ENCODE results near the gene CLCNKA.

CLCNKA gene

GRCh38 chr1:16063921-16064320 is 42.1 kb downstream of the CLCNKA start:
- DNase-seq = no peak
- peaks cover 55 to 57% of the 10 kb centered on the region in 2 donors for H3K27me3 Mint-ChIP-seq
- no peak for ATAC-seq (replicated peaks)
- no peaks in the 10 kb centered on the region for H3K9me3 Mint-ChIP-seq
- no peak overlapping the region for H3K4me3 Mint-ChIP-seq
- no peaks in the 10 kb centered on the region for H3K36me3 Mint-ChIP-seq
- peaks cover 0 to 9% of the 10 kb centered on the region in 2 donors for H3K4me1 Mint-ChIP-seq
- H3K27ac Mint-ChIP-seq = no peak overlapping the region

GRCh38 chr1:16064536-16065268 is 42.9 kb downstream of the CLCNKA start:
- no peak for DNase-seq
- Mint-ChIP-seq H3K27me3 (peaks cover 57 to 60% of the 10 kb centered on the region in 2 donors), H3K4me1 (peaks cover 0 to 9% of the 10 kb centered on the region in 2 donors), H3K27ac (no peak overlapping the region), H3K4me3 (no peak overlapping the region), H3K36me3 (no peaks in the 10 kb centered on the region), H3K9me3 (no peaks in the 10 kb centered on the region)
- ATAC-seq (replicated peaks) = no peak

- Mint-ChIP-seq H3K9me3 (no peaks in the 10 kb centered on the region), H3K27ac (no peak overlapping the region), H3K4me3 (no peak overlapping the region), H3K36me3 (no peaks in the 10 kb centered on the region), H3K27me3 (peaks cover 55 to 60% of the 10 kb centered on the region in 2 donors), H3K4me1 (peaks cover 5 to 9% of the 10 kb centered on the region in 2 donors)
- ATAC-seq (replicated peaks) = no peak
- no peak for DNase-seq
Observed at GRCh38 chr1:16065269-16065576, 43.4 kb downstream of the CLCNKA start.

DNA sequence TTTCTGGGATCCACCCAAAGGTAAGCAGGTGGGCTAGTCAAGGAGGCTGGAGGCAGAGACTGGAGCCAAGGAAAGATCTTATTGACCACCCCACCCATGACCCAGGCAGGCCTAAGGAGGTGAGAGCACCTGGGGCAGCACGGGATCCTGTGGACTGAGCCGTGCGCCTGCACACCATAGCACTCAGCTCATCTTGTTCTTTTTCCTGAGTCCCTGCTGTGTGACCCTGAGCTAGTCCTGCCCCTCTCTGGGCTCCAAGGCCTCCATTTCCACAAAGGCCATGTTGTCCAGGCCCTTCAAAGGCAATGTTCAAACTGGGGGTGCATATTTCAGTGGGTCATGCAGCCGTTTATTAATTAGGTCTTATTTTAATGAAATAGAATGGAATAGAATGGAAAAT is 44.4 kb downstream of the CLCNKA start:
- Mint-ChIP-seq H3K4me1 (peaks cover 10 to 13% of the 10 kb centered on the region in 2 donors), H3K4me3 (no peak overlapping the region), H3K9me3 (no peaks in the 10 kb centered on the region), H3K27me3 (peaks cover 50 to 63% of the 10 kb centered on the region in 2 donors), H3K36me3 (no peaks in the 10 kb centered on the region), H3K27ac (no peak overlapping the region)
- DNase-seq (no peak), ATAC-seq (replicated peaks) (no peak)

DNA sequence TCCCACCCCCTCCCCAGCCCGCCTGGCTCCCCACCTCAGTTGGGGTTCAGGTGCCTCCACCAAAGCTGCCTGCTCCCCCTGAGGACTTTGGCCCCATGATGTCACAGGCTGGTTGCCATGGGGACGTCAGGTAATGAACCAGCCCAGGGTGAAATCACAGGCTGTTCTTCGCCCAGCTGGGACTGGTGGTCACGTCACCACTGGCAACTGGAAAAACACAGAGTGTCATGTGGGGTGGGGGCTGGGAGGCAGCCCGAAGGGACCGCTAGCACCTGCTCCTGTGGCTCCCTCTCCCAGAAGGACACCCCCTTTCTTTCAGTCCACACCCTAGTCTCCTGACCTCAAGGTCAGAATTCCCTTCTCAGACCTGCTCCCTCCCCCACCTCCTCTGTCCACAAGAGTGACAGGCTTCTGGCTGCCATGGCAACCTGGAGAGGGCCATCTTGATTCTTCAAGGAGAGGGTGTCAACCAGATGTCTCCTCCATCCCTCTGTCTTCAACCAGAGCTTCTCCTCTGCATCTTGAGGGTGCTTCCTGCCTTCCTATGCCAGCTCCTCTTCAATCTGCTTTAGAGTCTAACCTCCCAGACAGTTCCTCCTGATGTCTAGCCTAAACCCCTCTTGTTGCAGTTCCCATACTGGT is 45.4 kb downstream of the CLCNKA start:
- Mint-ChIP-seq H3K4me3 (no peak overlapping the region), H3K27ac (peak overlapping the region; percentile 39), H3K4me1 (peaks cover 13 to 19% of the 10 kb centered on the region in 2 donors), H3K9me3 (no peaks in the 10 kb centered on the region), H3K27me3 (peaks cover 57 to 69% of the 10 kb centered on the region in 2 donors), H3K36me3 (no peaks in the 10 kb centered on the region)
- DNase-seq (no peak), ATAC-seq (replicated peaks) (peak; percentile 16 to 25)

DNA sequence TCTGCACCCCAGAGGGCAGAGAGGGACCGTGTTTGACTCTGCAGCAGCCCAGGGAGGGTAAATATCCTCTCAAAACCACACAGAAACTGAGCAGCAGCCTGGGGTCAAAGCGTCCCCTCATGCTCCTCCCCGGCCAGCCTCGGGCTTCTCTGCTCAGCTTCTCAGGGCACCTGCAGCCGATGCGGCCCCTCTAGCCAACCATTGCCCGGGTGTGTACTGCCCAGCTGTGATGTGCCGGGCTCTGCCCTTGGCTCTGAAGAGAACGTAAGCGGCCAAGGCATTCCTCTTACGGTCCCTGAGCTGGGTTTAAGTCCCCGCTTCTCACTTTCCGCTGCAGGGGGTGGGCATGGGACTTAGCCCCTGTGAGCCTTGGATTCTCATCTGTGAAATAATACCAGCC is 46.1 kb downstream of the CLCNKA start:
- Mint-ChIP-seq H3K36me3 (no peaks in the 10 kb centered on the region), H3K4me1 (peaks cover 13 to 24% of the 10 kb centered on the region in 2 donors), H3K27ac (peak overlapping the region; percentile 39), H3K4me3 (no peak overlapping the region), H3K9me3 (no peaks in the 10 kb centered on the region), H3K27me3 (peaks cover 52 to 75% of the 10 kb centered on the region in 2 donors)
- DNase-seq = no peak
- ATAC-seq (replicated peaks) = no peak

DNA sequence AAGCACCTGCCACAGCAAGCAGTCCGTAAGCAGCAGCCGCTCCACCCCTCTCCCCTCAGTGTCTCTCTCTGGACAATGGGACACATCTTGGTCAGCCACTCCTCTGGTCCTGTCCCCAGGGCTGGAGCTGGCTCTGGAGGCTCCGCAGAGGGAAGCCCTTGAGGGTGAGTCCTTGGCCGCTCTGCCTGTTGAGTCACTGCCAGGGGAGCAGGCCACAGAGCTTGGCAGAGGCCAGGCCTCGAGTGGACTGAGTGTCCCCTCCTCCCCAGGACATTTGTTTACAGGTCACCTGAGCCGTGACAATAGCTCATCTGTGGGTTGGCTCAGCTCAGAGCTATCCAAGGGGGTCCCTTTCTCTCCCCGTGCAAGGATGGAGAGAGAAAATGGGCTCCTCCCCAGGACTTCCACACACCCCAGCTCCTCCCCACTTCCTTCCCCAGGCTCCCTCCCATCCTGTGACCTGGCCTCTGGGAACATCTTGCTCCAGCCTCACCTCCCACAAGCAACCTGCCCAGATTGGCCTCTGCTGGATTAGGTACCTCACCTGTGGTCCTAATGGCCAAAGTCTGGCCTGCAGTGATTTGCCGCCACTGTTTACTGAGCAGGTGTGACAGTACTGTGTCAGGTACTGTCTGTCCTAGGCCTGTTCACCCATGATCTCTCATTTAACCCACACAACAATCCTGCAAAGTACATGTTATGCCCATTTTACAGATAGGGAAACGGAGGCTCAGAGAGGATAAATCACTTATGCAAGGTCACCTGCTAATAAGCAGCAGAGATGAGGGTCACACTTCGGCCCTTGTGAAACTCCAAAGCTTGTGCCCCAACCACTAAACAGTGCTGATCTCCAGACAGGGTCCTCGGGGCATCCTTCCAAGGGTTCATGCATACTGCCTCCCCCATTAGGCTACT is 46.8 kb downstream of the CLCNKA start:
- DNase-seq (no peak), ATAC-seq (replicated peaks) (no peak)
- H3K27me3 Mint-ChIP-seq = peaks cover 52 to 71% of the 10 kb centered on the region in 2 donors
- H3K9me3 Mint-ChIP-seq = no peaks in the 10 kb centered on the region
- peaks cover 13 to 25% of the 10 kb centered on the region in 2 donors for H3K4me1 Mint-ChIP-seq
- no peaks in the 10 kb centered on the region for H3K36me3 Mint-ChIP-seq
- no peak overlapping the region for H3K4me3 Mint-ChIP-seq
- no peak overlapping the region for H3K27ac Mint-ChIP-seq

DNA sequence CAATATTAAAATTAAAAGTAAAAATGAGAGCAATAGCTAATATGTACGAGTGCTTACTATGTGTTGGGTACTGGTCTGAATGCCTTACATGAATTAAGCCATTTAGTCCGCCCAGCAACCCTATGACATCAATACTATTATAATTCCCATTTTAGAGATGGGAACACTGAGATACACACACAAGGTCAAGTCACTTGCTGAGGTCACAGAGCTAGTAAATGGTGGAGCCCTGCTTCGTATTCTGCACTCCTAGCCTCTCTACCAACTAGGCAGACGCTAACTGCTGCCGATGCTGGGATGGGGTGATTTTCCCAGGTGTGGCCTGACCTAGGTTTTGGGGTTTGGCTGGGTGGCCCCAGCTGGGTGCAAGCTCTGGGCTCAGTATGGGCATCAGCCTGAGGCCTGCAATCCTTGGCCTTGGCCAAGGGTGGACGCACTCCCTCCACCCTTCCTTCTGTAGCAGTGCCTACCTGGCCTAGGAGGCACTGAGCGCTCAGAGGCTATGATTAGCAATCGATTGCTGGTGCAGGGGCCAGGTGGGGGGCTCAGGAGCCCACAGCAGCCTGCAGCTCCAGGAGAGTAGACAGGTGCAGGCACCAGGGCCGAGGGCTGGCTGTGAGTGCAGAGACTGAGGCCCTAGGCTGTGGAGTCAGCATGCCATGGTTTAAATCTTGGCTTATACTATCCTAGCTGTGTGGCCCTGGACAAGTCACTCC is 49.0 kb downstream of the CLCNKA start:
- no peak for ATAC-seq (replicated peaks)
- Mint-ChIP-seq H3K36me3 (no peaks in the 10 kb centered on the region), H3K27me3 (peaks cover 40 to 67% of the 10 kb centered on the region in 2 donors), H3K4me1 (peaks cover 19 to 36% of the 10 kb centered on the region in 2 donors), H3K9me3 (no peaks in the 10 kb centered on the region), H3K27ac (no peak overlapping the region), H3K4me3 (no peak overlapping the region)
- DNase-seq = no peak

- no peaks in the 10 kb centered on the region for H3K9me3 Mint-ChIP-seq
- peaks cover 21 to 36% of the 10 kb centered on the region in 2 donors for H3K4me1 Mint-ChIP-seq
- no peaks in the 10 kb centered on the region for H3K36me3 Mint-ChIP-seq
- no peak for DNase-seq
- H3K4me3 Mint-ChIP-seq = no peak overlapping the region
- H3K27ac Mint-ChIP-seq = no peak overlapping the region
- no peak for ATAC-seq (replicated peaks)
- peaks cover 42 to 68% of the 10 kb centered on the region in 2 donors for H3K27me3 Mint-ChIP-seq
Observed at GRCh38 chr1:16071614-16072013, 49.8 kb downstream of the CLCNKA start.

- Mint-ChIP-seq H3K27ac (no peak overlapping the region), H3K27me3 (peaks cover 47 to 68% of the 10 kb centered on the region in 2 donors), H3K4me1 (peaks cover 21 to 36% of the 10 kb centered on the region in 2 donors), H3K4me3 (peak overlapping the region; percentile 60 to 81), H3K36me3 (no peaks in the 10 kb centered on the region), H3K9me3 (no peaks in the 10 kb centered on the region)
- DNase-seq (no peak), ATAC-seq (replicated peaks) (no peak)
Observed at GRCh38 chr1:16072095-16072494, 50.3 kb downstream of the CLCNKA start.

GRCh38 chr1:16072616-16073484 is 51.0 kb downstream of the CLCNKA start:
- Mint-ChIP-seq H3K27me3 (peaks cover 42 to 61% of the 10 kb centered on the region in 2 donors), H3K9me3 (no peaks in the 10 kb centered on the region), H3K27ac (no peak overlapping the region), H3K36me3 (no peaks in the 10 kb centered on the region), H3K4me3 (peak overlapping the region; percentile 60 to 81), H3K4me1 (peaks cover 17 to 41% of the 10 kb centered on the region in 2 donors)
- peak; percentile 30 to 40 for ATAC-seq (replicated peaks)
- DNase-seq = peak; percentile 31

- Mint-ChIP-seq H3K4me3 (peak within 1 kb of the TSS; percentile 79 to 81), H3K27me3 (peaks cover 37 to 58% of the 10 kb centered on the region in 2 donors), H3K36me3 (no peaks in the 10 kb centered on the region), H3K27ac (peak within 1 kb of the TSS; percentile 56), H3K9me3 (no peaks in the 10 kb centered on the region), H3K4me1 (peaks cover 17 to 47% of the 10 kb centered on the region in 2 donors)
- ATAC-seq (replicated peaks) (peak; percentile 81 to 90), DNase-seq (peak; percentile 83)
Observed at GRCh38 chr1:16073490-16074119, 51.8 kb downstream of the CLCNKA start, which contains the start of gene FAM131C. Gene FAM131C (minus strand): TSS chr1:16073651. CDS start chr1:16073442, 209 bp downstream.

DNA sequence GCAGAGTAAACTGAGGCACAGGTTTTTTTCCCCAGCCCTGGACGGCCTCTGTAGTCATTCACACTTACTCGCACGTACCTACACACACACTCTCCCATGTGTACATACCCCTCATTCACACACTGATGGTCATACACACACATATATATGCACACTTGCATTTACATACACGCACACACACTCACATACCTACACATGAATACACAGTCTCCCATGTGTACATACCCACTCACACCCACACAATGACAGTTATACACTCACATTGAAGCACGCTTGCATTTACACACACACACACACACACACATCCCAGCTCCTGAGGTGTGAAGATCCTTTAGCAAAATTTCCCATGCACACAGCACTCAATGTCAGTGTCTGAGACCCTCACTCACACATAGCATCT is 52.4 kb downstream of the CLCNKA start:
- Mint-ChIP-seq H3K27me3 (peaks cover 34 to 52% of the 10 kb centered on the region in 2 donors), H3K4me3 (peak overlapping the region; percentile 74 to 79), H3K36me3 (no peaks in the 10 kb centered on the region), H3K27ac (peak overlapping the region; percentile 56), H3K4me1 (peaks cover 23 to 53% of the 10 kb centered on the region in 2 donors), H3K9me3 (no peaks in the 10 kb centered on the region)
- DNase-seq (no peak), ATAC-seq (replicated peaks) (no peak)
